Neural progenitor cell (in vitro differentiated cells): ENCODE results near the gene PTK6.

Experiments
- EZH2phosphoT487 ChIP-seq: fragments of 200-600 bp; sonication (generic); IDR thresholded peaks from 2 replicates; pipeline ENCODE4 v1.6.1; 2017; ENCODE audit warnings: antibody characterized with exemption
- TF ChIP-seq, protein P1 (sequence below): fragments of 200-600 bp; sonication (generic); IDR thresholded peaks from 2 replicates; pipeline ENCODE4 v1.5.1; 2017; ENCODE audit warnings: antibody characterized with exemption, mild to moderate bottlenecking

DNA sequence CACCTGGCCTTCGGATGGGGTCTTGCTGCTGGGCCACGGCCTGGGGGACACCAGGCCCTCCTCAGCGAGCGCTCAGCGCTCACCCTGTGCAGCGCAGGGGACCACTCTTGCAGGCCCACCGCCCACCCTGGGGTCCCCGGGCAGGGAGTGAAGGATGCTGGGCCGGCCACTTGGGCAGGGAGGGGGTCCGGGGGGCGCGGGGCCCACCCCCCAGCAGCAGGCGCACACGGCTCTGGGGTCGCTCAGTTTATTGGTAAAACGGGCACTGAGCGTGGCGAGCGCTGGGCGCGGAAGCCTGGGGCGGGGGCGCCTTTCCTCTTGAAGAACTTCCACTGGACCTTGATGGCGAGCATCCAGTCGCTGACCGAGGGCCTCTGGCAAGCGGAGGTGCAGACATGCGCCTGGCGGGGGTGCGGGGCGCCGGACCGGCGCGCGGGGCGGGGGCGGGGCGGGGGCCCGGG lies 49.4 kb downstream of the PTK6 start:
- TF ChIP-seq, protein P1, sequence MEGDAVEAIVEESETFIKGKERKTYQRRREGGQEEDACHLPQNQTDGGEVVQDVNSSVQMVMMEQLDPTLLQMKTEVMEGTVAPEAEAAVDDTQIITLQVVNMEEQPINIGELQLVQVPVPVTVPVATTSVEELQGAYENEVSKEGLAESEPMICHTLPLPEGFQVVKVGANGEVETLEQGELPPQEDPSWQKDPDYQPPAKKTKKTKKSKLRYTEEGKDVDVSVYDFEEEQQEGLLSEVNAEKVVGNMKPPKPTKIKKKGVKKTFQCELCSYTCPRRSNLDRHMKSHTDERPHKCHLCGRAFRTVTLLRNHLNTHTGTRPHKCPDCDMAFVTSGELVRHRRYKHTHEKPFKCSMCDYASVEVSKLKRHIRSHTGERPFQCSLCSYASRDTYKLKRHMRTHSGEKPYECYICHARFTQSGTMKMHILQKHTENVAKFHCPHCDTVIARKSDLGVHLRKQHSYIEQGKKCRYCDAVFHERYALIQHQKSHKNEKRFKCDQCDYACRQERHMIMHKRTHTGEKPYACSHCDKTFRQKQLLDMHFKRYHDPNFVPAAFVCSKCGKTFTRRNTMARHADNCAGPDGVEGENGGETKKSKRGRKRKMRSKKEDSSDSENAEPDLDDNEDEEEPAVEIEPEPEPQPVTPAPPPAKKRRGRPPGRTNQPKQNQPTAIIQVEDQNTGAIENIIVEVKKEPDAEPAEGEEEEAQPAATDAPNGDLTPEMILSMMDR, result no peak
- TF ChIP-seq EZH2phosphoT487, result no peak
